GM12892 (cell line): ENCODE data around the gene RAB10.

Experiments
- POLR2A ChIP-seq: IDR thresholded peaks from 2 replicates; pipeline ENCODE4 v1.6.1; 2011; ENCODE audit warnings: low read depth, low read length, control low read depth
- POLR2AphosphoS5 ChIP-seq: IDR thresholded peaks from 2 replicates; pipeline ENCODE4 v1.6.1; 2011; ENCODE audit warnings: low read depth, low read length, control low read depth

DNA sequence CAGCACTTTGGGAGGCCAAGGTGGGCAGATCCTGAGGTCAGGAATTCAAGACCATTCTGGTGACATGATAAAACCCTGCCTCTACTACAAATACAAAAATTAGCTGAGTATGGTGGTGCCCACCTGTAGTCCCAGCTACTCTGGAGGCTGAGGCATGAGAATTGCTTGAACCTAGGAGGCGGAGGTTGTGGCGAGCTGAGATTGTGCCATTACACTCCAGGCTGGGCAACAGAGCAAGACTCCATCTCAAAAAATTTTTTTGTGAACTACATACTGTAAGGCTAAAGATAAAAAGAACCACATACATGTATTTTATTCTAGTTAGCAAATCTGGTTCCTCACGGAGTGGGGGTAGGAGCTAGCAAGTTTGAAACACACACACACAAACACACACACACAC is 45.1 kb downstream of the RAB10 start:
- TF ChIP-seq POLR2A (no peak), POLR2AphosphoS5 (no peak)
